Stimulated activated naive CD4-positive, alpha-beta T cell treated with Interleukin-2 at 50 U/mL for 16 hours (primary cell): ENCODE measurements around the gene F12.
"Not testable (repeated sequence)": the region's sequence is repeated elsewhere in the genome, so short reads cannot be mapped to it uniquely, and the experiment has no call there.

Source experiments
- DNase-seq: peaks from one replicate; lab custom pipeline; 2025; lab: John Stamatoyannopoulos, UW

Gene F12

GRCh38 chr5:177368869-177369644 lies 40.3 kb downstream of the F12 start:
- DNase-seq: peak; percentile 15

GRCh38 chr5:177367981-177368868 lies 41.1 kb downstream of the F12 start:
- no peak for DNase-seq

GRCh38 chr5:177367323-177367848 lies 42.0 kb downstream of the F12 start:
- no peak for DNase-seq

GRCh38 chr5:177366528-177367322 lies 42.6 kb downstream of the F12 start:
- no peak for DNase-seq

- DNase-seq: no peak
These were observed 43.4 kb downstream of the F12 start for GRCh38 chr5:177365845-177366527.

- DNase-seq: peak; percentile 43
These were observed 45.0 kb downstream of the F12 start for GRCh38 chr5:177364159-177364962.

- no peak for DNase-seq
These were observed 45.8 kb downstream of the F12 start for GRCh38 chr5:177363565-177363964.

GRCh38 chr5:177362610-177363507 lies 46.5 kb downstream of the F12 start:
- DNase-seq: peak; percentile 67

GRCh38 chr5:177362292-177362609 lies 47.1 kb downstream of the F12 start:
- DNase-seq: no peak

- DNase-seq: no peak
These were observed 47.7 kb downstream of the F12 start for GRCh38 chr5:177361418-177362291.

GRCh38 chr5:177360740-177361139 lies 48.6 kb downstream of the F12 start:
- DNase-seq: not testable (repeated sequence)

GRCh38 chr5:177359860-177360259 lies 49.5 kb downstream of the F12 start:
- no peak for DNase-seq

- no peak for DNase-seq
These were observed 49.9 kb downstream of the F12 start for GRCh38 chr5:177359451-177359851.

- DNase-seq: no peak
These were observed 51.0 kb downstream of the F12 start for GRCh38 chr5:177358370-177358819.

- DNase-seq: peak; percentile 62
These were observed 51.7 kb downstream of the F12 start, which contains the start of gene RGS14 for GRCh38 chr5:177357459-177358351. RGS14 (plus strand) TSS chr5:177357924; CDS start chr5:177358025, 101 bp downstream.

GRCh38 chr5:177357146-177357458 lies 52.3 kb downstream of the F12 start:
- no peak for DNase-seq

GRCh38 chr5:177356746-177357145 lies 52.6 kb downstream of the F12 start:
- no peak for DNase-seq

- no peak for DNase-seq
These were observed 53.5 kb downstream of the F12 start for GRCh38 chr5:177355868-177356168.
